Suppressor macrophage treated with lipopolysaccharide for 1 hour (primary cell): ENCODE measurements around the gene KRT17.
"Not testable (repeated sequence)": the region's sequence is repeated elsewhere in the genome, so short reads cannot be mapped to it uniquely, and the experiment has no call there.

Experiments
- DNase-seq, 3 donors: peaks; one replicate each; pipeline ENCODE4 v3.0.0-alpha.2; 2020 to 2022

Gene KRT17

DNA sequence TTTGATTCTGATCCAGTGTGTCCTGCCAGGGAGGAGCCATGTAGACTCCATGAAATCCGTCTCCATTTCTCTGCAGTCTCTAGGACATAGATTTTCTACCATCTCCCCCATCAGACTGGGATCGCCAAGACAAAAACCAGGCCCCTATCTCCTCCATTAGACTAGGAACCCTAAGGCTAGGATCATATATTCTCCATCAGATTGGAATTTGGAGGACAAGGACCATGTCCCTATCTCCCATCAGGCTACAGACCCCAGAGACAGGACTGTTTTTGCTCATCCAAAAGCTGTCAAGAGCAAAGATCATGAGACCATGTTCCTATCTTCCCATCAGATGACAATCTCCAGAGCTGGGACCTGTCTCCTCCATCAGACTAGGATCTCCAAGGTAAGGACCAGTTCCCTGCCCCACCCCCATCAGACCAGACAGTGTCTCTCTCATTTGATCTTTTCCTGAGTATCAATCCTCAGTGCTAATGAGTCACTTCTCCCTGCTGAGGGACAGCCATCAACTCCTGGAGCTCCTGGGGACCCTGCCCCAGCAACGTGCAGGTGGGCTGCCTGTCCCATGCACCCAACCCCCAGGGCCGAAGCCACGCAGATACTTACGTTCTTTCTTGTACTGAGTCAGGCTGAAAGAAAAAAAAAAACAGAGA, 4.3 kb downstream of the KRT17 start:
- DNase-seq, result not testable (repeated sequence)

DNA sequence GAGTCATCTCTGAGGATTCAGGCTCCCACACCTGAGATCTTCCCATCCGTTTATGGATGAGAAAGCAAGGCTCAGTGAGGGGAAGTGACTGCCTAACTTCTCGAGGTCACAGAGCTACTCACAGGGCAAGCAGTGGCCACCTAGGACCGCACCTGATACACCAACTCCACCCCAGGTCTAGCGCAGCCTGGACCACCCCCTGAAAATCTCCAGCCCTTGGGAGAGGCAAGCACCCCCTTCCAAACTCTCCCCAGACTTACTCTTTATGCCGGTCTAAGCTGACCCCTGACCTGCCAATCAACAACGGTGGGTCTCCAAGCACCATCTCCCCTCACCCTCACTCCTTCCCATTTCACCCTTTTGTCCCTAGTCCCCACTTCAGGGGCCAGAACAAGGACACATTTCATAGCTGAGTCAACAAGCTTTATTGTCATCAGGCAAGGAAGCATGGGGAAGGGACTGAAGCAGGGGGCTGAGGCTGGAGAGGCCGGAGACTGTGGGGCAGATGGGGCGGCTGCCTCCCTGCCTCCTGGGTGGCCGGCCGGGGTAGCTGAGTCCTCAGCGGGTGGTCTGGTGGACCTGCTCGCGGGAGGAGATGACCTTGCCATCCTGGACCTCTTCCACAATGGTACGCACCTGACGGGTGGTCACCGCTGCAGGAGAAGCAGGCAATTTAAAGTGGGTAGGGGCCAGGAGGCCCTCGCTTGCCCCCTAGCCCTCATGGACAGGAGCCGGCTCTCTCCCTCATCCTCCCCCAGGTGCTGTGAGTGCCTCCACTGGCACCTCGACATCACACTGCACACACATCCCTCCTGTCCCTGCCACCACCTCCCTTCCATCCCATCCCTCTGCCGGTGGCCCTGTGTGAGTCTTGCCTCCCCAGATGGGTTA, 5.1 kb downstream of the KRT17 start:
- DNase-seq, result no peak

DNA sequence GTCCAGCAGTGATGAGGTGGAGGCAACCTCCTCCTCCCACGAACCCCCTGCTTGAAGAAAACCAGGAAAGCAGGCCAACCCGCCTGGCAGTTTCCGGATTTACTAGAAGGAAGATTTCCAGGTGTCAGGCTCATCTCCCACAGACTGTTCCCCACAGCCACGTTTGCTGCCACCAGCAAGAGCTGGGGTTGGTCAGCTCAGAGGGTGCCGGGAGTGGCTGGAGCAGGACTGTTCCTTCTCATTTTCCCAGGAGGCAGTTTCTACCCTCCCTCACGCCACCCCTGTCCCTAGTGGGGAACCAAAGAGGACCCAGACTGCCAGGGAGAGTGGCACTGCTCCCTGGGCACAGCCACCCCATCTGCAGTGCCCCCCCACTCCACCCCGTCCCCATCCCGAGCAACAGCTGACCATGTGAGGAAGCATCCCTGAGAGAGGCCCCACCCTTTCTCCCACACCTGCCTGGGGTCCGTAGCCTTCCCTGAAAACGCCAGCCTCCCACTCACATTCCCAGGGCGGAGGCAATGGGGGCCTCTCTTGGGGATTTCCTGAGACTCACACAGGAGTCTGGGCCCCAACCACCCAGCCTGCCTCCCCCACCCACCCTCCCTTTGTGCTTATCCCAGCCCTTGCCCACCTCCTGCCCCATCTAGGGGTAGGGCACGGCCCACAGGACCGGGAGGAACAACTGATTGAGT, 5.9 kb downstream of the KRT17 start:
- DNase-seq, result no peak

DNA sequence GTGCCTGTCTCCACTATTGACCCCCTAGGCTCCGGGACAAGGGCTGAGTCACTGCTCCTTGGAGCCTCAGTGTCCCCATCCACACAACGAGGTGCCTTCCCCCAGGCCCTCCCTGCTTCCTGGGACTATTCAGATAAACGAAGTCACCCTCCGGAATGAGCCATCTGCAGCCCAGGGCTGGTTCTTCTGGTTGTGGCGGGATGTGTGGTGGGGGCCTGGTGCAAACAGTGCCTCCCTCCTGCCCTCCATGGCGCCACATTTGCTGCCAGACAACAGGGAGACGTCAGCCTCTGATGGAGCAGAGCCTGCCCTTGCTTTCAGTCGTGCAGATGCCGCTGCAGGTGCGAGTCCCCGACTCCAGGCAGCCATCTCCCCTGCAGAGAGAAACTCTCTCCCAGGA, 6.7 kb downstream of the KRT17 start:
- no peak for DNase-seq

DNA sequence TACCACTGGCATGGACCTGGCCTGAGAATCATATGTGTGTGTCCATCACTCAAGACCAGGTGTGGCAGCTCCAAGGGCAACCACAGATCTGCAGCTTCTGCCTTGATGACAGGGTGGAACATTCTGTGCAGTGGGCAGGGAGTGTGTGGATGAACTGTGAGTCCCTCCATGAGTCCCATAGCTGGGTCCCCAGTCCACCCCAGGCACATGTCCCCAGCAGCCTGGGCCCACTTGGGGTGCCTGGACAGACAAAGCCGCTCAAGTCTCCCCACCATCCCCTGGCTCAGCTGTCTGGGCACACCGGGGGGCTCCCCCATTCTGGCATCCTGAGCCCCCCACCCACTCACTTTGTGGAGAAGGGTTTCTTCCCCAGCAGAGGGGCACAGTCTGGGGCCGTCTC, 7.2 kb downstream of the KRT17 start:
- no peak for DNase-seq

DNA sequence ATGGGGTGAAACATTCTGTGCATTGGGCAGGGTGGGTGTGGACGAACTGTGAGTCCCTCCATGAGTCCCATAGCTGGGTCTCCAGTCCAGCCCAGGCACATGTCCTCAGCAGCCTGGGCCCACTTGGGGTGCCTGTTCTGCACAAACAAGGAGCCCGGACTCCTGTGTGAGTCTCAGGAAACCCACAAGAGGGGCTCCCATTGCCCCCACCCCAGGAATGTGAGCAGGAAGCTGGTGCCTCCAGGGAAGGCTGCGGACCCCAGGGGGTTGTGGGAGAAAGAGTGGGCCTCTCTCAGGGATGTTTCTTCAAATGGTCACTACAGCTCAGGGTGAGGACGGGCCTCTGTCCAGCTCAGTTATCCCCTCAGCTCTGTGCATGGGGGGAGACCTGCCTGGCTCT, 7.9 kb downstream of the KRT17 start:
- not testable (repeated sequence) for DNase-seq

DNA sequence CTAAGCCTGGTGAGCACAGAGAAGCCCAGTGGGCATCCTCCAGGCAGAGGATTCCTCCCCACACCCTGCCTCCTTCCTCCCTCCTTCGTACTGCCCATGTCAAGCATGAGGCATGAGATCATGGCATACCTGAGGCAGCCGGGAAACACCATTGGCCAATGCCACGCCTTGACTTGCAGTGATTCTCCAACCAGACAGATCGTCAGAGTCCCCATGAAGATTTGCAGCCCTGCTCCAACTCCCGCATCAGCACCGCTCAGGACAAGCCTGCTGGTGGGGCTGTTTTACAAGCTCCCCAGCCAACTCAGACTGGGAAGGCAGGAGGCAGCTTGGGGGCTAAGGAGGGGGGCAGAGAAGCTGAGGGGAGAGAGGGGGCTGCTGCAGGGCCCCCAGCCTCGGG, 8.9 kb downstream of the KRT17 start:
- DNase-seq, result no peak

DNA sequence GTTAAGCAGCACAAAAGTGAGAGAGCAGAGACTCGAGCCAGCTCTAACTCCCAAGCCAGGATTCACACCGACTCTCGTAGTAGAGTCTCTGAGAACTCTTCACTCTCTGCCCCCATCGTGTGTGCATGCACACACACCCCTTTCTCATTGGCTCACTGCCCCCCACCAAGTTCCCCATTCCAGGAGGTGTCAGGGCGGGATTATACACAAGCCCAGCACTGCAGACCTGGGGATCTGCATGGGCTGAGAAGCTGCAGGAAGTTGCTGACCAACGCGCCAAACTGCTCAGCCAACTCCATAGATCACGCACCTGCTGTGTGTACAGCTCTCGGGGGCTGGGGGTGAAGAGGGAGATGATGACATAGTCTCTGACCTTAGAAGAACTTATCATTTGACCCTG, 9.6 kb downstream of the KRT17 start:
- not testable (repeated sequence) for DNase-seq

DNA sequence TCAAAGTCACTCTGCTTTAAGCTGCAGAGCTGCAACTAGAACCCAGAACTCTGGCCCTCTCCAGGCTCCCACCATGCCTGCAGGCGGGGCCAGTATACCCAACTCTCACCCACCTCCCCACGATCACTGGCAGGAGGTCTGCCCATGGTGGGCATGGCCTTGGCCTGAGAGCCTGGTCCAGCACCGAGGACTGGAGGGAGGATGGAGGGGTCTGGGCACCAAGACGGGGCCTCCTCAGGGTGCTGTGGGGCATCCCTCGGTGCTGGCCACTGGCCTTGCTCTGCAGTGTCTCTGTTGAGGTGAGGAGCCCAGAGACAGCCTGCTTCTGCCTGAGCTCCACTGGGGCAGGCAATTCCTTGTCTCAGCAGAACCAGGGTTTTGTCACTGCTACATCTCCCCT, 10.3 kb downstream of the KRT17 start:
- no peak for DNase-seq

DNA sequence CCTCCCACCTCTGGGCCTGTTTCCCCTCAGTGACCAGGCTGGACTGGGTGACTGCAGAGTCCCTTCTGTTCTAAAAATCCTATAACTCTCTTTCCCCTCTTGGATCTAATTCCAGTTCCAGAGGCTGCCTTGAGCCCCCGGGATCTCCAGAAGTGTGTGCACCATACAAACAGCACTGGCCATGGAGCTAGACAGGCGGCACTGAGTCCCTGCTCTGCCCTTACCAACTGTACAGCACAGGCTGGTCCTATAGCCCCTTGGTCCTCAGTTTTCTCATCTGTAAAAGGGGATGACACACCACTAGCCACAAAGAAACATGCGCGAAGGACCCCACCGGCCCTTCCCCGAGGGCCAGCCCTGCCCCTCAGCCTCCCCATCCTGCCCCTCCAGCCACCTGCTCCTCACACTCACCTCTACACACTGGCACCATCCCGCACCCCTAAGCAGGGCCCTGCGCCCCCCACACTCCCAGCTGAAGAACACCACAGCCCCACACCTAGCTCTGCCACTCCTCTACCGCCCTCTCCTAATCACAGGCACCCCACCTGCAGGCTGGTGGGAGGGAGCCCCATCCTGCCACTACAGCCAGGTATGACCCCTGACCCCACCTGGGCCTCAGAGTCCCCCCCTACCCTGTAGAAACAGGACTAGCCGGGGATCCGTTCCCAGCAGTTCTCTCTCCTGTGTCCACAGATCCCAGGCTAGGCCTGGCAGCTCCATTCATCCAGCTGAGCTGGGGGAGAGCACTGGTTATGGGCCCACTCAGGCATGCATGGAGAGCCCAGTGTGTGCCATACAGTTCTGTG, 10.9 kb downstream of the KRT17 start:
- DNase-seq, result no peak

DNA sequence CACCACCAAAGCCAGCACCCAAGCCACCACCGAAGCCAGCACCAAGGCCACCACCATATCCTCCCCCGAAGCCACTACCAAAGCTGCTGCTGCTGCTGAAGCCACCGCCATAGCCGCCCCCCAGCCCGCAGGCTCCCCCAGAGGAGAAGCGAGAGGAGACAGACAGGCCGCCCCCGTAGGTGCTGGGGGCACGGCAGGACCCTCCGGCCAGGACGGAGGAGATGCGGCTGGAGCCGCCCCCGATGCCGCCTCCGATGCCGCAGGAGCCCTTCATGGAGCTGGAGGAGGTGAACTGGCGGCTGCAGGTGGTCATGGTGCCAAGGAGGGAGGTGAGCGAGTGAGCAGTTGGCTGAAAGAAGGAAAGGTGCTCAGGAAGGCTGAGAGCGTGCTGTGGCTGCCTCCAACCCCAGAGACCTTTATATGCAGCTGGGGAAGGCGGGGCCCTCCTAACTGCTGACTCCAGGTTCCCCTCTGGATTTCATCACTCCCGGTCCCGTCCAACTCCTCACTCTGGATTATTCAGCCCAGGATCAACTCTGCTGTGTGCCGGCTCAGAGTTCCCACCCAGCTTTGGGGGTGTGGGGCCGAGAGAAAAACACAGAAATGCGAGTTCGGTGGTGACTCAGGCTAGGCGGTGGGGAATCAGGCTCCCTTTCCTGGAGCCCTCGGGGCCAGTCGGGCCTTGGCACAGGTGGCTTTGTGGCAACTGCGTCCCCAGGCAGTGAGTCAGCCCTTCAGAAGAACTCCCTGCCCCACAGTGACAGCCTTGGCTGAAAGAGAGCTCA, 11.8 kb downstream of the KRT17 start, which contains the start of gene KRT16:
Gene KRT16, minus strand, starts transcription at position 392 of the 785 bp plus-strand sequence. Its CDS starts 79 bp downstream, at position 313.
- not testable (repeated sequence) for DNase-seq

DNA sequence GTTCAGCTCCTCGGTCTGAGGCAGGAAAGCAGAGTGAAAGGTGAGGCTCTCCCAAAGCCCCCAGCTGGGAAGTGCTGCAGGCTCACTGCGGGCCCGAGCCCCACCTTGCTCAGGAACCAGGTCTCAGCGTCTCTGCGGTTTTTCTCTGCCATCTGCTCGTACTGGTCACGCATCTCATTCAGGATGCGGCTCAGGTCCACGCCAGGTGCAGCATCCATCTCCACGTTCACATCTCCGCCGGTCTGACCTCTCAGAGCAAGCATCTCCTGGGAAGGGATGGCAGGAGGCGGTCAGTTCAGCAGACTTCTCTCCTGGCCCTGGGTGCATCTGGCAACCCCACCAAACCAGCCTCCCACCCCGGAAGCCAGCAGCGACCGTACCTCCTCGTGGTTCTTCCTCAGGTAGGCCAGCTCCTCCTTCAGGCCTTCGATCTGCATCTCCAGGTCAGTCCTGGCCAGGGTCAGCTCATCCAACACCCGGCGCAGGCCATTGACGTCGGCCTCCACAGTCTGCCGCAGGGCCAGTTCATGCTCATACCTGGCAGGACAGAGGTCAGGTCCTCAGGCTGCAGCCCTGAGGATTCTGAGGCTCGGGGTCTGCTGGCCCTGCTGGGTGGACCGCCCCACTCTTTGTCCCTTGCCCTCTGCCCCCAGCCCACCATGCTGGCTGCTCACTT, 13.3 kb downstream of the KRT17 start:
- no peak for DNase-seq

DNA sequence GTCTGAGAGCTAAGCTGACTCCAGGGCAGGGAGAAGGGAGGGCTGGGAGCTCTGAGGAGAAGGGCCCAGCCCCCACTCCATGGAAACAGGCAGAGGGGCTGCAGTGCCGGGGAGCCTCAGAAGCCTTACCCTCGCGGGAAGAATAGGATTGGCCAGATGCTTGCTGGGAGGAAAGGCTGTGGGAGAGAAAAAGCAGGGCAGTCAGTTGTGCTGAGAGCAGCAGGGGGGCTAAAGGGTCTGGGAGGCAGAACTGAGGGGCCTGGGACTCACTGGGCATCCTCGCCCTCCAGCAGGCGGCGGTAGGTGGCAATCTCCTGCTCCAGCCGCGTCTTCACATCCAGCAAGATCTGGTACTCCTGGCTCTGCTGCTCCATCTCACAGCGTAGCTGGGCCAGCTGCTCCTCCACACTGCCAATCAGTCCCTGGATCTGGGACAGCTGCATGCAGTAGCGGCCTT, 14.3 kb downstream of the KRT17 start:
- peak in 1 of 3 donors; percentile 20 for DNase-seq

DNA sequence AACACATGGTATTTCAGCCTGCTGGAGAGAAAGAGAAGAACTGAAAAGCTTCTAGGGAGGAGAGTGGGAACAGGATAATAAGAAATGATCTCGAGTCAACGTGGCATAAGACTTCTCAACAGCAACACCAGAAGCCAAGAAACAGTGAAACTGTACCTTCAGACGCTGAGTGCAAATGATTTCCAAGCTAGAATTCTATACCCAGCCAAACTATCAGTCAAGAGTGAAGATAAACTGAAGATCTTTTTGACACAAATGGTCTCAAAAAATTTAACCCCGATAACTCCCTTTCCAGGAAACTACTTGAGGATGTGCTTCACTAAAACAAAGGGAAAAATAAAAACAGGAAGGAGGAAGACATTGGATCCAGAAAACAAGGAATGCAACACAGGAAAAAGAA, 17.4 kb downstream of the KRT17 start:
- not testable (repeated sequence) for DNase-seq

DNA sequence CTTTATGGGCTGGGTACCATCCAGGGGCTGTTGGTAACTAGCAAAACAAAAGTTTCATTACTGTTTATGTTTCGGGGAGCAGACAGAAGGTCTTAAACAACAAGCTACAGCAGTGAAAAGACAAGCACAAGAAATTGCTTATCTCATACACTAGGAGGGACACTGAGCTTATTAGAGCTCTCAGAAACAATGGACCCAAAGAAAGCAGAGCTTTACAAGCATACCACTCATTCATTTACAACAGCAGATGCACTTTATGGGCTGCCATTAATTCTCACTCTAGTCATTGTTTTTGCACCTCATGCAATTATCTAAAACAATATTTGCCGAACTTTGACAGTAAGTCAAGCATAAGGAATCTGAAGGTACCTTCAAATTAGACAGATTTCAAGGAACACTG, 21.9 kb downstream of the KRT17 start:
- DNase-seq, result no peak

DNA sequence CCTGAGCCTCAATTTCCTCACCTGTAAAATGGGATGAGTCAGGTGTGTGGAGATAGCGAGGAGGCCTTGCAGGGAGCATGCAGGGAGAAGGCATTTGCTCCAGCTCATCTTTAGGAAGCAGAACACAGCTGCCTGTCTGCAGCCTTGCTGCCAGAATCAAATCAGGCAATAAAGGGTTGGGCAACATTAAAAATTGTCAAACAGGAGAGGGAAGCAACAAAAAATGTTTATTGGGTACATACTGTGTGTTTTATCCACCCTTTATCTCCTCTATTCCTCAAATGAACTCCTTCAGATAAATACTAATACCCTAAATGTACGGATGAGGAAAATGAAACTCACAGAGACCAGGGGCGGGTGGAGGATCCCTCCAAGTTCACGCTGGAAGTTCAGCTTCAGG, 24.1 kb downstream of the KRT17 start:
- no peak for DNase-seq

DNA sequence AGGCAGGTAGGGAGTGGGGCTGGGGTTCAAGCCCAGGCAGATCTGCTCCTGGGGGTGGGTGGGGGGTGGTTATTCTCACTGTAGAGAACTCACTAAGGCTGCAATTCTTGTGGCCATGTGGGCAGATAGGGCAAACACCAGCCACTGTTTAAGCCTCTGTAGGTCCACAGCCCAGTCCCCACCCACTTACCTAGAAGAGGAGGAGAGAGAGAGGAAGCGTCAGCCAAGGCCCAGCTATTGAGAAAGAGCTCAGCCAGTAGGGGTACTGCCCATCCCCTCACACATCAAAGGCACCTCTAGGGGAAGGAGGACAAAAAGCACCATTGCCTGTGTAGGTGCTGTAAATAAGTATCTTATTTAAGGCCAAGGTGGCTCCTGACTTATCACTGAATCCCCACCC, 24.7 kb downstream of the KRT17 start:
- no peak for DNase-seq

DNA sequence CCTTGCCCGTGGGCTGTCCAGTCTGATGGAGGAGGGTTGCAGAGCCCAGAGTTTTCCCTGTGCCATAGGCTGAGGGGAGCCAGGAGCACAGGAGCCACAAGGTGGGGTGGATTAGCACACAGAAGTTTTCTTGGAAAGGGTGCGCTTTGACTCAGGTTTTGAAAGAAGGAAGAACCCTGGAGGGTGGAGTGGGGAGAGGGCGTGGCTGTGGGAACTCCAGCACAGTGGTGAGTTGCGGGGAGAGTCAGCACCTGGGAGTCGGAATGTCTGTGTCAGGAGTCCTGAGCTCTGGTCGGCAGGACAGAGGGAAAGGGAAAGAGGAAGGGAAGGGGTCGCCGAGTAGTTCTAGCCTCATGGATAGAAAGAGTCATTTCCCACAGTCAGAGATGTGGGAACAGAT, 28.8 kb downstream of the KRT17 start:
- no peak for DNase-seq

DNA sequence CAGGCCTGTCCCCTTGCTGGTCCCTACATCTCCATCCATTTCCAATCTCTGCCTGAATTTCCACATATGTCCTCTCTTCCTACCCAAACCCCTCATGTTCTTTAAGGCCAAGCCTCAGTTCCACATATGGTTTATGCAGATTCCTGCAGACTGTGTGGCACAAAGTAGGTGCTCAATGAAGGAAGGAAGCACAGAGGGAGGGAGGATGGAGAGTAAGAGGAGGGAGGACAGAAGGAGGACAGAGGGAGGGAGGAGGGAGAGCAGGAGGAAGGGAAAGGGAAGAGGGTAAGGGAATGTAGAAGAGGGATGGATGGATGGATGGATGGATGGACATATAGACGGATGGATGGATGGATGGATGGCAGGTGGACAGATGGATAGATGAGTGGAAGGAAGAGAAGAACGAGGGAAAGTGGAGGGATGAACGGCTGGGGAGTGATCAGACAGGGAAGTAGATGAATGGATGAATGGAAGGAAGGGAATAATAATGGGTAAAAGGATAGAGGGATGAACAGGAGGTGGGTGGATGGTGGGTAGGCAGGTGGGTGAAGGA, 29.9 kb downstream of the KRT17 start:
- DNase-seq, result no peak

DNA sequence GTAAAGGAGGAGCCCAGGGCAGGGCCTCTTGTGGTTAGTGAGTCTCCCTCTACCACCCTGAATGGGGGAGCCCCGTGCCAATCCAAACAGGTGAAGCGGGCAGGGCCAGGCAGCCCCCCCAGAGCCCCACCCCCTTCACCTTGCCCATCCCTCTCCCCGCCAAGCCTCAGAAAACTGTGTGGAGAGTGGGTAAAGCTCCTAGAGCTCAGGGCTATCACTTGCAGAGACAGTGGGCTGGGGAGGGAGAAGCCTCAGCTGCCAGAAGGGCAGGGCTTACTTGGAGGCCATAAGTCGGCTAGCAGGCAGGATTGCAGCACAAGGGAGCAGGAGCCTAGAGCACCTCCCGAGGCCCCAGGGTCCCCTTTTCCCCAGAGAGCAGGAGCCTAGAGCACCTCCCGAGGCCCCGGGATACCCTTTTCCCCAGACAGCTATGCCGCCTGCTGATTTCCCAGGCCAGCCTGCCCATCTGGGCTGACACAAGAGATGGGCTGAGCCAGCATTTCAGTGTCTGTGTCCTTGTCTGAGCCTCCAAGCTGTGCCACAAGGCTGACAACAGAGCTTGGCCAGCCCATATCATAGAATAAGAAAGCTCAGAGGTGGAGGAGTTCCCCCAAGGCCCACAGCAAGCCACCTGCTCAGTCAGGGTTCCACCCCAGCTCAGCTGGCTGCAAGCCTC, 30.9 kb downstream of the KRT17 start:
- no peak for DNase-seq
